C4-2B (cell line): ENCODE data around the gene FXR2.

ENCODE experiments used
- ZFX ChIP-seq: fragments of 450-650 bp; IDR thresholded peaks from 2 replicates; pipeline ENCODE4 v1.6.1; 2017
- TF ChIP-seq, protein P1 (sequence below): fragments of 450-650 bp; conservative IDR thresholded peaks from 2 replicates; pipeline ENCODE4 v1.5.1; 2017; ENCODE audit warnings: mild to moderate bottlenecking

DNA sequence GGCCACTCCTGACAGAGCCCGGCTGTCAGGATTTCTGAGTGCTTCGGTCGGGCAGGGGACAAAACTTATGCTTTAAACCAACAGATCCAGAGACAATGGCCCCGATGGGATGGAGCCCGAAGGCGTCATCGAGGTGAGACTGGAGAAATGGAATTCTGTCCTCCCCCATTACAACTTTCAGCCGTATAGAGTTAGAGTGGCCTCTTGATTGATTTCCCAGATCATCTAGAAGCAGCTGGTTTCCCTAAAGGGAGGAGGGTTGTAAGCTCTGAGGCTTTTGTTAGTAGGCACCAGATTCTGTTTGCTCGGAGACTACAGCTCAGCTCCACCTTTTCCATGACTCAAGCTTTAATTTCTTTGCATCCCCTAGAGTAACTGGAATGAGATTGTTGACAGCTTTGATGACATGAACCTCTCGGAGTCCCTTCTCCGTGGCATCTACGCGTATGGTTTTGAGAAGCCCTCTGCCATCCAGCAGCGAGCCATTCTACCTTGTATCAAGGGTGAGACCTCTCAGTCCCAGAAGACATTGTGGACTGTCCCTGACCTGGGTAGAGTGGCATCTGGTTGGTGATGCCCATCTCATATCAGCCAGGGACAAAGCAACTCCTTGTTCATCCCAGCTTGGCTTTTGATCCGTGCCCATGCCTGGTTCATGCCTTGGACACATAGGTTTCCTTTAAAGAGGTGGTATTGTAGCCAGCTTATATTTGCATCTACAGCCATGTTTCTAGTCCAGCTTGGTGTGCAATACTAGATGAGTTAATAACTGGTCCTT, 40.3 kb downstream of the FXR2 start:
- TF ChIP-seq, protein P1, sequence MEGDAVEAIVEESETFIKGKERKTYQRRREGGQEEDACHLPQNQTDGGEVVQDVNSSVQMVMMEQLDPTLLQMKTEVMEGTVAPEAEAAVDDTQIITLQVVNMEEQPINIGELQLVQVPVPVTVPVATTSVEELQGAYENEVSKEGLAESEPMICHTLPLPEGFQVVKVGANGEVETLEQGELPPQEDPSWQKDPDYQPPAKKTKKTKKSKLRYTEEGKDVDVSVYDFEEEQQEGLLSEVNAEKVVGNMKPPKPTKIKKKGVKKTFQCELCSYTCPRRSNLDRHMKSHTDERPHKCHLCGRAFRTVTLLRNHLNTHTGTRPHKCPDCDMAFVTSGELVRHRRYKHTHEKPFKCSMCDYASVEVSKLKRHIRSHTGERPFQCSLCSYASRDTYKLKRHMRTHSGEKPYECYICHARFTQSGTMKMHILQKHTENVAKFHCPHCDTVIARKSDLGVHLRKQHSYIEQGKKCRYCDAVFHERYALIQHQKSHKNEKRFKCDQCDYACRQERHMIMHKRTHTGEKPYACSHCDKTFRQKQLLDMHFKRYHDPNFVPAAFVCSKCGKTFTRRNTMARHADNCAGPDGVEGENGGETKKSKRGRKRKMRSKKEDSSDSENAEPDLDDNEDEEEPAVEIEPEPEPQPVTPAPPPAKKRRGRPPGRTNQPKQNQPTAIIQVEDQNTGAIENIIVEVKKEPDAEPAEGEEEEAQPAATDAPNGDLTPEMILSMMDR, result no peak
- TF ChIP-seq ZFX, result no peak
